Gastrocnemius medialis (tissue), 4 donors: Measurements from ENCODE around the gene COMMD9. TPM values are rescaled to one million over a fixed set of nuclear protein-coding genes. Genes with fewer than 3 reads are reported as not detected.

ENCODE experiments used
- ATAC-seq, 2 donors: fragments of 150-250 bp; one replicate each; pipeline ENCODE4 v1.9.1; 2016
- DNase-seq, 2 donors: peaks; one replicate each; pipeline ENCODE4 v3.0.0-alpha.2; 2019
- H3K27ac ChIP-seq, 4 donors: fragments of 200-600 bp; sonication (generic); 1 replicate in 1 of 4; 2 replicates in 3 of 4; pipeline ENCODE4 v1.5.1; 2016 to 2018; ENCODE audit warnings: mild to moderate bottlenecking in 2 of 4, moderate library complexity in 1 of 4
- H3K27me3 ChIP-seq, 3 donors: fragments of 200-600 bp; sonication (generic) in 2 of 3; 1 replicate in 1 of 3; 2 replicates in 2 of 3; pipeline versions ENCODE4 v1.5.1 to v1.6.0; 2016 to 2019; ENCODE audit warnings: mild to moderate bottlenecking in 1 of 3, moderate library complexity in 1 of 3
- H3K36me3 ChIP-seq, 2 donors: fragments of 200-600 bp; sonication (generic) in 1 of 2; one replicate each; pipeline ENCODE4 v1.5.1; 2017 to 2018
- H3K4me1 ChIP-seq, 2 donors: fragments of 200-600 bp; sonication (generic) in 1 of 2; one replicate each; pipeline ENCODE4 v1.5.1; 2016 to 2017; ENCODE audit warnings: mild to moderate bottlenecking in 2 of 2
- H3K4me3 ChIP-seq, 4 donors: fragments of 200-600 bp; sonication (generic) in 3 of 4; 1 replicate in 1 of 4; 2 replicates in 3 of 4; pipeline ENCODE4 v1.5.1; 2016 to 2019; ENCODE audit warnings: mild to moderate bottlenecking in 2 of 4
- H3K9me3 ChIP-seq, 3 donors: fragments of 200-600 bp; sonication (generic) in 2 of 3; 1 replicate in 1 of 3; 2 replicates in 2 of 3; pipeline ENCODE4 v1.5.1; 2016 to 2019
- CTCF ChIP-seq, 5 experiments: fragments of 450-650 bp in 3 of 5; fragments of 200-600 bp in 2 of 5; sonication (generic) in 2 of 5; IDR thresholded peaks in 4 of 5; conservative IDR thresholded peaks in 1 of 5; 1 replicate in 4 of 5; 2 replicates in 1 of 5; pipeline ENCODE4 v1.5.1; 2016 to 2019; ENCODE audit warnings: antibody characterized with exemption in 5 of 5, mild to moderate bottlenecking in 3 of 5, moderate library complexity in 3 of 5
- POLR2A ChIP-seq, 2 donors: fragments of 450-650 bp; IDR thresholded peaks; one replicate each; pipeline ENCODE4 v1.6.1; 2017; ENCODE audit warnings: antibody characterized with exemption in 2 of 2, mild to moderate bottlenecking in 2 of 2, moderate library complexity in 2 of 2
- in situ Hi-C, 4 donors: fragments of 200-750 bp; cut with MboI; loops; one replicate each; pipeline versions ENCODE4 v1.15.0 to v1.8.0; 2017; ENCODE audit warnings: low sequenced_read_pairs in 4 of 4
- intact Hi-C: fragments of 100-400 bp; cut with DNase I; formaldehyde crosslinking; loops from one replicate; pipeline ENCODE4 v1.15.1; 2023; ENCODE audit warnings: low total_unique reads
- total RNA-seq, 4 donors: library from RNA; depleted of rRNA; stranded (reverse); fragments of >200 nt; gene quantifications; one replicate each; pipeline versions ENCODE4 v1.1.0 to v1.2.3, GENCODE V29; 2016

COMMD9 gene
- total RNA-seq, 4 donors from 2014 or later = 51.8 to 68.6 (median 57.7) TPM

- intact Hi-C loops = no loop called here
- ATAC-seq (peak in 1 of 2 donors; percentile 55), DNase-seq (no peak)
- no peak for TF ChIP-seq CTCF (IDR thresholded peaks at IDR 0.05 in 4 of 5, conservative IDR thresholded peaks at IDR 0.05 in 1 of 5)
- no peak for TF ChIP-seq POLR2A (IDR thresholded peaks at IDR 0.05)
- H3K27me3 ChIP-seq = no peaks in the 10 kb centered on the region
- H3K9me3 ChIP-seq = no peaks in the 10 kb centered on the region
- no peak overlapping the region for H3K4me3 ChIP-seq
- in situ Hi-C loops = no loop called here
- H3K27ac ChIP-seq = no peak overlapping the region
- H3K36me3 ChIP-seq = no peaks in the 10 kb centered on the region
- no peaks in the 10 kb centered on the region for H3K4me1 ChIP-seq
These were observed 22.8 kb upstream of the COMMD9 start for GRCh38 chr11:36311926-36312595.

GRCh38 chr11:36309779-36310178, 20.6 kb upstream of the COMMD9 start:
- in situ Hi-C loops = no loop called here

GRCh38 chr11:36308577-36308976, 19.4 kb upstream of the COMMD9 start:
- no peak for DNase-seq
- intact Hi-C loops (no loop called here), in situ Hi-C loops (no loop called here)
- Histone ChIP-seq H3K36me3 (no peaks in the 10 kb centered on the region), H3K4me1 (no peaks in the 10 kb centered on the region), H3K9me3 (no peaks in the 10 kb centered on the region), H3K4me3 (no peak overlapping the region), H3K27ac (no peak overlapping the region), H3K27me3 (no peaks in the 10 kb centered on the region)
- TF ChIP-seq POLR2A (IDR thresholded peaks at IDR 0.05) = no peak
- no peak for TF ChIP-seq CTCF (IDR thresholded peaks at IDR 0.05 in 4 of 5, conservative IDR thresholded peaks at IDR 0.05 in 1 of 5)
- ATAC-seq = no peak

More at GRCh38 chr11:36309779-36310178, 20.6 kb upstream of the COMMD9 start:
- ATAC-seq = no peak
- intact Hi-C loops = no loop called here
- no peak for DNase-seq
- Histone ChIP-seq H3K4me3 (no peak overlapping the region), H3K27me3 (no peaks in the 10 kb centered on the region), H3K9me3 (no peaks in the 10 kb centered on the region), H3K27ac (no peak overlapping the region), H3K4me1 (no peaks in the 10 kb centered on the region), H3K36me3 (no peaks in the 10 kb centered on the region)
- TF ChIP-seq POLR2A (IDR thresholded peaks at IDR 0.05) (no peak), CTCF (IDR thresholded peaks at IDR 0.05 in 4 of 5, conservative IDR thresholded peaks at IDR 0.05 in 1 of 5) (no peak)

- ATAC-seq = no peak
- TF ChIP-seq POLR2A (IDR thresholded peaks at IDR 0.05) (no peak), CTCF (IDR thresholded peaks at IDR 0.05 in 4 of 5, conservative IDR thresholded peaks at IDR 0.05 in 1 of 5) (no peak)
- no peaks in the 10 kb centered on the region for H3K9me3 ChIP-seq
- H3K36me3 ChIP-seq = no peaks in the 10 kb centered on the region
- H3K27ac ChIP-seq = no peak overlapping the region
- no peaks in the 10 kb centered on the region for H3K4me1 ChIP-seq
- H3K27me3 ChIP-seq = no peaks in the 10 kb centered on the region
- in situ Hi-C loops = no loop called here
- DNase-seq = no peak
- intact Hi-C loops = no loop called here
- no peak overlapping the region for H3K4me3 ChIP-seq
These were observed 17.7 kb upstream of the COMMD9 start for GRCh38 chr11:36306888-36307287.

- in situ Hi-C loops (no loop called here), intact Hi-C loops (no loop called here)
- peaks cover 0 to 3% of the 10 kb centered on the region in 2 donors for H3K4me1 ChIP-seq
- no peaks in the 10 kb centered on the region for H3K9me3 ChIP-seq
- DNase-seq = no peak
- ATAC-seq = no peak
- no peak for TF ChIP-seq POLR2A (IDR thresholded peaks at IDR 0.05)
- no peak overlapping the region for H3K27ac ChIP-seq
- H3K27me3 ChIP-seq = no peaks in the 10 kb centered on the region
- H3K36me3 ChIP-seq = no peaks in the 10 kb centered on the region
- H3K4me3 ChIP-seq = no peak overlapping the region
These were observed 15.8 kb upstream of the COMMD9 start for GRCh38 chr11:36305047-36305446.
